ENCODE measurements around the gene TRIM54. TPM values are rescaled to one million over a fixed set of nuclear protein-coding genes. Genes with fewer than 3 reads are reported as not detected.

Gene TRIM54
- total and polyA plus RNA-seq, 2 of the 8 experiments (the other 6 are each of a cell fraction or from before 2014, with no cell fraction given) = 3.9 to 5.8 TPM

DNA sequence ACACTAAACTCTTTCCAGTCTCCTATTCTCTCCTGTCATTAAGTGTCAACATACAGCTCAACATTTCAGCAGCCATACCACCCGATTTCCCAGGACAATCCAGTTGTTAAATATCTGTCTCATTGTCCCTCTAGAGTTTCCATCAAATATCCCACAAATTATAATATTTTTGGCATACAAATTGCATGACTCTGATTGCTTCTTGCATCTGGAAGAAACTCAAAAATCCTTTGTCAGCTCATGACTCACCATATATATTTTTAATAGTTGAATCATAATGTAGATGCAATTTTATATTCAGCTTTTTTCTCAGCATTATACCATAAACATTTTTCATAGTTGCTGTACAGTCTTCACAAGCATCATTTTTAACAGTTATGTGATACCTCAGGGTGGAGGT lies 26.6 kb upstream of the TRIM54 start:
- no peak overlapping the region for H2AK5ac ChIP-seq (ENCODE audit: low read depth, low read length)
- peaks cover 0 to 6% of the 10 kb centered on the region in 2 experiments for H4K20me1 ChIP-seq (replicated peaks in 1 of 2; ENCODE audit: control insufficient read depth in 1 of 2, insufficient read depth in 2 of 2, low read length in 2 of 2)
- H3K79me1 ChIP-seq (ENCODE audit: low read depth, low read length) = no peaks in the 10 kb centered on the region
- no peak overlapping the region for H4K91ac ChIP-seq (replicated peaks; ENCODE audit: insufficient read length, low read length)
- H3K79me2 ChIP-seq (ENCODE audit: control insufficient read depth in 1 of 2, insufficient read depth in 2 of 2, low read length in 2 of 2) = no peaks in the 10 kb centered on the region
- no peak overlapping the region for H4K5ac ChIP-seq (ENCODE audit: insufficient read length, low read depth, low read length)
- no peaks in the 10 kb centered on the region for H3K9me3 ChIP-seq (ENCODE audit: insufficient read depth in 2 of 2, low read depth in 1 of 2, low read length in 1 of 2)
- no peak overlapping the region for H3K4ac ChIP-seq (replicated peaks; ENCODE audit: insufficient read length, low read depth, low read length)
- H2BK20ac ChIP-seq (ENCODE audit: low read length) = no peak overlapping the region
- no peak overlapping the region for H3K18ac ChIP-seq (ENCODE audit: extremely low read depth, low read length)
- H2BK120ac ChIP-seq (replicated peaks; ENCODE audit: low read depth, low read length) = no peak overlapping the region
- CTCF ChIA-PET (ENCODE audit: partially characterized antibody) = interaction anchor here (0.7 to 5.6 kb wide), 6 partner anchors 10 to 37 kb away, joined by 3 to 64 read pairs (median 4); partner anchors contain the start of gene TRIM54
- no peak overlapping the region for H2BK12ac ChIP-seq (ENCODE audit: low read depth, low read length)
- H3K56ac ChIP-seq (replicated peaks; ENCODE audit: insufficient read length, low read depth, low read length) = no peak overlapping the region
- POLR2A ChIA-PET (ENCODE audit: partially characterized antibody) = interaction anchor here (1.2 to 32.6 kb wide), 4 partner anchors 8 to 44 kb away, joined by 3 to 835 read pairs (median 28); partner anchors contain the start of genes ATRAID, CAD and SLC5A6
- H3K14ac ChIP-seq (ENCODE audit: insufficient read length) = no peak overlapping the region
- no peak overlapping the region for H3K4me2 ChIP-seq (ENCODE audit: insufficient read depth in 1 of 2, low read depth in 2 of 2, low read length in 2 of 2)
- H3K27ac ChIP-seq (ENCODE audit: low read depth, low read length) = no peak overlapping the region
- H3K36me3 ChIP-seq (ENCODE audit: control insufficient read depth in 2 of 4, insufficient read depth in 4 of 4, low read length in 3 of 4) = no peaks in the 10 kb centered on the region
- H3K27me3 ChIP-seq (replicated peaks in 1 of 4; ENCODE audit: control insufficient read depth in 3 of 4, extremely low read depth in 1 of 4, insufficient read depth in 3 of 4, low read length in 3 of 4) = peaks cover 0 to 12% (median 7%) of the 10 kb centered on the region in 4 experiments; a peak in 5 of 7 replicates
- H4K8ac ChIP-seq (ENCODE audit: extremely low read depth, insufficient read depth, low read length) = no peak overlapping the region
- 50% methylated on average over 1 of the region's 1 CpG; no CpG with 5 or more reads in 1 of the 2 experiments for WGBS, 2 experiments (ENCODE audit: extremely low coverage in 1 of 2, insufficient coverage in 1 of 2, insufficient read length in 1 of 2, insufficient replicate concordance in 2 of 2, low coverage in 1 of 2, low lambda C conversion rate in 2 of 2, missing lambda C conversion rate in 1 of 2)
- H2AFZ ChIP-seq (ENCODE audit: low read length) = no peak overlapping the region
- H3K23ac ChIP-seq (ENCODE audit: insufficient read length) = no peak overlapping the region
- no peak for TF ChIP-seq MAFK (IDR thresholded peaks at IDR 0.05; ENCODE audit: low read depth, low read length)
- TF ChIP-seq TBP (IDR thresholded peaks at IDR 0.05; ENCODE audit: low read depth, low read length) = no peak
- TF ChIP-seq SUZ12 (IDR thresholded peaks at IDR 0.05; ENCODE audit: low read length) = no peak
- no peak for TF ChIP-seq RXRA (IDR thresholded peaks at IDR 0.05; ENCODE audit: insufficient read depth, low read depth, low read length)
- no peak for TF ChIP-seq CTBP2 (IDR thresholded peaks at IDR 0.05; ENCODE audit: borderline replicate concordance, insufficient read depth, insufficient read length, low read length)
- TF ChIP-seq JUN (IDR thresholded peaks at IDR 0.05; ENCODE audit: low read depth, low read length) = no peak
- TF ChIP-seq EZH2 (IDR thresholded peaks at IDR 0.05; ENCODE audit: low read depth, low read length, severe bottlenecking) = no peak
- H3K4me3 ChIP-seq (ENCODE audit: extremely low read depth in 1 of 4, insufficient read depth in 2 of 4, low read depth in 3 of 4, low read length in 4 of 4) = no peak overlapping the region
- no peak overlapping the region for H2BK5ac ChIP-seq (ENCODE audit: low read depth, low read length)
- H2BK15ac ChIP-seq (ENCODE audit: low read length) = no peak overlapping the region
- no peak for FAIRE-seq
- DNase-seq (ENCODE audit: low read depth in 1 of 2, low spot score in 2 of 2) = no peak
- no peaks in the 10 kb centered on the region; the same call in 1 of the 2 replicates for H3K23me2 ChIP-seq (ENCODE audit: low read depth, low read length)
- no peak overlapping the region for H3K9ac ChIP-seq (replicated peaks in 1 of 4; ENCODE audit: extremely low read depth in 1 of 4, low read depth in 3 of 4, low read length in 3 of 4)
- peaks cover 0 to 8% (median 4%) of the 10 kb centered on the region in 4 experiments; a peak in 6 of 7 replicates for H3K4me1 ChIP-seq (replicated peaks in 1 of 4; ENCODE audit: control insufficient read depth in 3 of 4, insufficient read depth in 4 of 4, low read length in 3 of 4)

All from H1 (cell line).